ENCODE results near the gene CENPV.

The CENPV gene

GRCh38 chr17:16361874-16362273, 8.6 kb upstream of the CENPV start:
- no peak for DNase-seq (ENCODE audit: low spot score)

GRCh38 chr17:16358394-16358793, 5.1 kb upstream of the CENPV start:
- DNase-seq (ENCODE audit: low spot score), result no peak

GRCh38 chr17:16354585-16354984, 1.3 kb upstream of the CENPV start:
- no peak for DNase-seq (ENCODE audit: low spot score)

DNA sequence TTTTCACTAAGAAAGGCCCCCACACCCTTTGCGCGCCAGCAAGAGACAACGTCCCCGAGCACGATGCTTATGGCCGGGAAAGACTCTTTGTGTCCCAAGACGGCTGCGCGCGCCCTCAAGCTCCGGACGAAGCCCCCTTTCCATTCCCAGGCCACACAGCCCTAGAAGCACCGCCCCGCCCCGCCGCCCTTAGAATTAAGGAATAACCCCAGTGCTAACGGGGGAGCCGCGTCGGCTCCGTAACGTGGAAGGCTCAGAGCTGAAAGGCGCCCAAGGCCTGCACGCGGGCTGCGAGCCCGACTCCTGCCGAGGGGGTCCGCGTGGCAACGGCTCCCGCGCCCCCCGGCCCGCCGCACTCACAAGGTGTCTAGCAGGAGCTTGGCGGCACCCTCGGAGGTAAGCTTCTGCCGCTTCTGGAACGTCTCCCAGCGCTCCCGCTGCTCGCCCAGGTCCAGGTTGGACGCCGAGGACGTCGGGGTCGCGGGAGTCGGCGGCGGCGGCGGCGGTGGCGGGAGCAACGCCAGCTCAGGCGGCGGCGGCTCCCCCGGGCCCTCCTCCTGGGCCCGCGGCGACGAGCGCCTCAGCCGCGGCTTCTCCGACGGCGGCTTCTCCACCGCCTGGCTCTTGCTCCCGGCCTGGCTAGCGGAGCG, 477 bp downstream of the CENPV start:
- peak; percentile 22 for DNase-seq (ENCODE audit: low spot score)

DNA sequence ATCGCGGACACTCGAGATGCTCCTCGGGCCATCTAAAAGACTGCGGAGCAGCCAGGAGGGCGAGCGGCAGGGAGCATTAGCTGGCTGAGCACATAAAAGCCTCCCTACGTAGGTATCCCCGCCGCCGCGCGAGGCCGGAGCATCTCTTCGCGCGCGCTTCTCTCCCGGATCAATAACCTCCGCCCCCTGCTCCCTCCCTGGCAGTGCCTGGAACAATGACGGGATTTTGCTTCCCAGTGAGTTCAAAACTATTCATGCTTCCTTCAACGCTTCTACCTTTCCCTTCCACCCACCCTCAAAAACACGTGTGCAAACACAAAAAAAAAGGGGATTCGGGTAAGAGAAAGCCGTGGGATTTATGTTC, 984 bp downstream of the CENPV start:
- no peak for DNase-seq (ENCODE audit: low spot score)

GRCh38 chr17:16351831-16352230, 1.4 kb downstream of the CENPV start:
- DNase-seq (ENCODE audit: low spot score), result no peak

GRCh38 chr17:16349431-16349830, 3.8 kb downstream of the CENPV start:
- no peak for DNase-seq (ENCODE audit: low spot score)

- DNase-seq (ENCODE audit: low spot score), result no peak
Observed at GRCh38 chr17:16348586-16348985, 4.7 kb downstream of the CENPV start.

- DNase-seq (ENCODE audit: low spot score), result no peak
Observed at GRCh38 chr17:16346721-16347271, 6.5 kb downstream of the CENPV start.

DNA sequence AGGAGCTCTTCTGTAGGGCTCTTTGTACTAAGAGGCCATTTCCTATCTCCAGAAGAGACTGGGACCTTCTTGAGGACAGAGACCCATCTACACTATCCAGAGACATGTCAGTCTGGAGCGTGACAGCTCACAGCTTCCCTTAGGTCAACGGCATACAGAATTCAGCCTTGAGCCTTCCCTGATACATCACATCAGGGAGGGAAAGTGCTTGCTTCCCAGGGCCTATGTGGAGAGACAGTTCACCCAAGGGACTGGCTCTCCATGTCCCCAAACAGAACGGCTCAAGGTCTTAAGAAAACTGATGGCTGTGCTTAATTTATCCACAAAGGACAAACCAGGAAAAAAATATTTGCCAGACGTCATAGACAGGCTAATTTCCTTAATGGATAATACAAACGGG, 7.7 kb downstream of the CENPV start:
- no peak for DNase-seq (ENCODE audit: low spot score)

- no peak for DNase-seq (ENCODE audit: low spot score)
Observed at GRCh38 chr17:16343569-16343968, 9.7 kb downstream of the CENPV start.

GRCh38 chr17:16342979-16343378, 10.3 kb downstream of the CENPV start:
- DNase-seq (ENCODE audit: low spot score), result no peak

GRCh38 chr17:16339959-16340358, 13.3 kb downstream of the CENPV start:
- no peak for DNase-seq (ENCODE audit: low spot score)

DNA sequence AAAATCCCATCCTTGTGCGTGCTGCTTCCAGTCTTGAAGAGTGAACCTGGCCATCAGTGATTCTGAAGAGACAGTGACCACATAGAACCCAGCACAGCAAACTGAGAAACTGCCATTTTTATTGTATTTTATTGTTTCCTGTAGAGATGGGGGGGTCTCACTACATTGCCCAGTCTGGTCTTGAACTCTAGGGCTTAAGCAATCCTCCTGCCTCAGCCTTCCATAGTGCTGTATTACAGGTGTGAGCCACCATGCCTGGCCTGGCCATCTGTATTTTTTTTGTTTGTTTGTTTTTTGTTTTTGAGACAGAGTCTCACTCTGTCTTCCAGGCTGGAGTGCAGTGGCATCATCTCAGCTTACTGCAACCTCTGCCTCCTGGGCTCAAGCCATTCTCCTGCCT, 13.9 kb downstream of the CENPV start:
- no peak for DNase-seq (ENCODE audit: low spot score)

GRCh38 chr17:16338391-16338790, 14.9 kb downstream of the CENPV start:
- DNase-seq (ENCODE audit: low spot score), result no peak

DNA sequence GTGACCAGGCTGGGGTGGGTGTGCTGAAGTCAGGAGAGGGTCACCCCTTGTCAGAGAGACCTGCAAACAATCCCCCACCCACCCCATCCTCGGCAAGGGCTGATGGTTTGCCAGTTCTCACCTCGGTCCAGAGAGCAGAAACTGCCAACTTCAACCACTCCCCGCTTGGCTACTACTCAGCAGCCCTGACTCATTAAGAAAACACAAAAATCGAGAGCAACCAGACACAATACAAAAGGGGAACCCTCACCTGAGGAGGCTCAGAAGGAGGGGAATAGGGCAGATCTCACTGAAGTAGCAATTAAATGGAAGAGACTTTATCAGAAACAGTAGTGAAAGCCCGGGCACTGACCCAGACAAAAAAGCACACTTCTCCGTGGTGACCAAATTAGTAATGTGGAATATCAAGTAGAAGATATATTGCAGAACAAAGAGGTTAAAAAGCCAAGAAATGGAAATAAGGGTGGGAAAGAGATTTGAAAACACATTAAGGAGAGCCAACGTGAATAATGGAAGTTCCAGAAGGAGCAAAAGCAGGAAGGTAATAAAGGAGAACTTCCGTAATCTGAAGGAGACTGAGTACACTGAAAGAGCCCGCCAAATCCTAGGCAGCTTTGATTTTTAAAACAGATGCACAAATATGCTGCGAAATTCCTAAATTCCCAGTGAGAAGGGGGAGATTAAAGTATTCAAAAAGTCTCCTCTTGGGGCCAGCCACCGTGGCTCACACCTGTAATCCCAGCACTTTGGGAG, 23.6 kb downstream of the CENPV start:
- no peak for DNase-seq (ENCODE audit: low spot score)

DNA sequence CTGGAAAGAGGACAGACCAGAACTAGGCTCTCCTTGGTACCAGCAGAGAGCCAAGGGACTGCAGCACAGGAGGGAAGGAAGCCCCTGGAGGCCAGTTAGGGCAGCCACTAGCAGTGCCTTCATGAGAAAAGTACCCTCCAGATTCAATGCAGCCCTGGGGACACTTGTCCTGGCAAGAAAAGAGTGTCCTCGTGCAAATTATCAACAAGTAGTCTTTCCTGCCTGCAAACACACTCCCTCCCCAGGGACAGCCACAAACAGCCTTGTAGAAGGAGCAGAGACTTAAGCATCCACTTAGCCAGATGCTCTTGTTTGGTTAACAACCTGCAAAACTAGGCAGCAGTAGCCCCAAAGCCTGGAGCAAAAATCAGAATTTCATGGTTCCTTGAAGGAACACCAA, 24.3 kb downstream of the CENPV start:
- DNase-seq (ENCODE audit: low spot score), result no peak

DNA sequence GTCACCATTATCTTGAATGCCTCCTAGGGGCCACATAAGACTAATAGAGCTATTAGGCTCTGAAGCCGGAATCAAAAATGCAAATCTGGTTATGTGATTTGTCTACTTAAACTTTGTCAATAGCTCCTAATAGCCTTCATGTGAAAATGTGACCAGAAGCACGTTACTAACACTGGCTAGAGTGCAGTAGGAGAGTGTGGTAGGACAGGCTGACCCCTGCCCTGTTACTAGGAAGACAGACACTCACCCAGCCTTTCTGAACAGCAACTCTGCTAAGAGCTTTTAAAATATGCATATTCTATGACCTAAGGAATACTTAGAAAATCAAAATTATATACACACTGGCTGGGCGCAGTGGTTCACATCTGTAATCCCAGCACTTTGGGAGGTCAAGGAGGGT, 26.3 kb downstream of the CENPV start:
- DNase-seq (ENCODE audit: low spot score), result no peak

- DNase-seq (ENCODE audit: low spot score), result no peak
Observed at GRCh38 chr17:16325964-16326363, 27.3 kb downstream of the CENPV start.

- DNase-seq (ENCODE audit: low spot score), result no peak
Observed at GRCh38 chr17:16322636-16323035, 30.6 kb downstream of the CENPV start.

- DNase-seq (ENCODE audit: low spot score), result no peak
Observed at GRCh38 chr17:16319969-16320368, 33.3 kb downstream of the CENPV start.

GRCh38 chr17:16314859-16315258, 38.4 kb downstream of the CENPV start:
- DNase-seq (ENCODE audit: low spot score), result no peak

DNA sequence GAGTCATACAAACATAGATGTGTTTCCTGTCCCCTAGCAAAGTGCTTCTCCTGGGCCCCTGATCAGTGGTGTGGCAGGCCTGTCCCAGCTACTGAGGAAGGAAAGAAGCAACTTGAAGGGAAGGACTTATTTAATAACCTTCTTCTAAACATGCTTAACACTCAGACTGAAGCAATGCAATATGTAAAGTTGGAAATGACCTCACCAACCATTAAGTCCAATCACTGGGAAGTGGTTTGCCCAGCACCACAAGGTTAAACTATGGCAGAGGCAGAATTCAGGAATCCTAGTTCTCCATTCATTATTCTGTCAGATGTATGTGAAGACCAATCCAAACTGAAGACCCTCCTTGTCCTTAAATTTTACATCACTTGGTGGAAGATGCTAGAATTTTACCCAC, 39.1 kb downstream of the CENPV start:
- DNase-seq (ENCODE audit: low spot score), result no peak

Data from germinal center (tissue), 1 donor.